GM13977 (cell line): ENCODE measurements around the gene VPS41.

Source experiments
- DNase-seq: peaks from one replicate; pipeline ENCODE4 v3.0.0; 2012; ENCODE audit warnings: low spot score
- CTCF ChIP-seq: IDR thresholded peaks from 2 replicates; pipeline ENCODE4 v1.5.1; 2012; ENCODE audit warnings: mild to moderate bottlenecking, control low read depth; ENCODE audit not compliant: insufficient read depth; ENCODE audit errors: extremely low read depth, missing control alignments
- in situ Hi-C: fragments of 300-500 bp; cut with MboI; formaldehyde crosslinking; loops from one replicate; pipeline ENCODE4 v1.12.0; 2022; ENCODE audit warnings: low sequenced_read_pairs, low pct_unique_long_range_greater_than_20kb, mixed read lengths, inconsistent platforms; ENCODE audit not compliant: unreplicated experiment

Gene VPS41

DNA sequence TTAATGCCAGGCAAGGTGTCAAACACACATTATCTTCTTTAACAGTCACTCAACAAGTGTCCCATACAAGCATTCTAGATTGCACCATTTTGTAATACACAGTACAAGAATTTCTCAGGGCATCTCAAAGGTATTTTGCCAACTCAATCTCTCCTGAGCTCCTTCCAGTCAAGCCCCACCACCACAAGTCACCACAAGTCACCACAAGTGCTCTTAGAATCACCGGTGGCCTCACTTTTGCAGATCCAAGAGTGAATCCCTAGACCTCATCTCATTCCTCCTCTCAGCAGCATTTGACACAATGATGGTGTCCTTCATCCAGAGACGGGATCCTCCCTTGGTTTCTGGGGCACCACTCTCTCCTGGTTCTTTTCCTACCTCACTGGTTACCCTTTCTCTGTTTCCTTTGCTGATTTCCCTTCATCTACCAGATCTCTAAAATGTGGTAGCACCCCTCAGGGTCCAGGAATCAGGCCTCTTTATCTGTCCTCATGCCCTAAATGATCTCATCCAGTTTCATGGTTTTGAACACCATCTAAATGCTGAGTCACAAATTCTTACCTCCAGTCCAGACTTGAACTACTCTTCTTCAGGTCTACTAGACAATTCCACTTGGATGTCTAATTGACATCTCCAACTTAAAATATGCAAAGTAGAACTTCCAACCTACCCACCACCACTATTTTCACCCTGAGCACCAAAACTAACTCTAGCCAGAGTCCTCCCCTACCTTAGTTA is 26.9 kb downstream of the VPS41 start:
- no peak for TF ChIP-seq CTCF
- no peak for DNase-seq
- in situ Hi-C loops = no loop called here

DNA sequence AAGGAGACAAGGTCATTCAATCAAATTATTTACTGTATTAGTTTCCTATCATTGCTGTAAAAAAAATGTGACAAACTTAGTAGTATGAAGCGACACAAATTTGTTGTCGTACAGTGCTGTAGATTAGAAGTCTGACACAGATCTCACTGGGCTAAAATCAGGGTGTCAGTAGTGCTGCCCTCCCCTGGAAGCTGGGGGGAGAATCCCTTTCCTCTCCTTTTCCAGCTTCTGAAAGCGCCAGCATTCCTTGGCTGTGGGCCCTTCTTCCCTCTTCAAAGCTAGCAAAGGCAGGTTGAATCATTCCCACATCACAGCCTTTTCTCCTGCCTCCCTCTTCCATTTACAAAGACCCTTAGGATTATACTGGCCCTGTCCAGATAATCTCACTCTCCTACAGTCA is 28.0 kb downstream of the VPS41 start:
- in situ Hi-C loops = no loop called here
- TF ChIP-seq CTCF = no peak
- no peak for DNase-seq

DNA sequence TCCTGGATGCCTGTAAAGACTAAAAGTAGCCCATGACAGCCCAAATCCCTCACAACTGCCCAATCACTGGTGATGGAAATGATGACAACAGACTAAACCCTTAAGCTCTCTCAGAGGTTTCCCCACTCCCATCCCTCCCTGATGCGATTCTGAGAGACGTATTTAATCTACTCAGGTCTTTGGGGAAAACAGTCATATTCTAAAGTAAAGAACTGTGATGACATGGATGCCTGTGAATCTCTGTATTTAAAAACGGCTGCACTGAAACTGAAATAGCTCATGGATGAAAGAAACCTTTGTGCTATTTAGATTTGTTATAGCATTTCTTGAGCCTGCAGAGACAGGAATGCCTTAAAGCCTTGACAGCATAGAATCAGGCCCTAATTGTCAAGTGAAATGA is 28.5 kb downstream of the VPS41 start:
- no peak for DNase-seq
- in situ Hi-C loops = no loop called here
- no peak for TF ChIP-seq CTCF

DNA sequence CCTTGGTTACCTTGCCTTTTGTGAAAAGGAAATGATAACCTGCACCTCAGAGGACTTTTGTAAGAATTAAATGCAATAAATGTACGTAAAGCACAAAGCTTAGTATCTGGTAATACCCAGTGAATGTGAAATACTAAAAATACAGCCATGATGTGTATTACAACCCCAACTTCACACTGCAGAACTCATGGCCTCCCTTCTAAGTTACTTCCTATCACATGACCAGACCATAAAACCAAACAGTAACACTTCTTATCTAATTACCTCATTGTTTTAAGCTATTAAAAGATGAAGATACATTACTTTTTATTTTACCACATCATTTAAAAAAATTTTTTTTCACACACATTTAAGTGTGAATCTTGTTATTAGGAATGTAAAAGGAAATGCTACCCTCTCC is 29.0 kb downstream of the VPS41 start:
- DNase-seq = no peak

GRCh38 chr7:38878694-38879457 is 30.1 kb downstream of the VPS41 start:
- no peak for TF ChIP-seq CTCF
- in situ Hi-C loops = no loop called here

More for the DNA sequence above, 29.0 kb downstream of the VPS41 start:
- in situ Hi-C loops = no loop called here
- no peak for TF ChIP-seq CTCF

GRCh38 chr7:38873433-38873832 is 35.6 kb downstream of the VPS41 start:
- no peak for TF ChIP-seq CTCF
- in situ Hi-C loops = no loop called here
- DNase-seq = no peak

More at GRCh38 chr7:38878694-38879457, 30.1 kb downstream of the VPS41 start:
- DNase-seq = no peak
